K562 (cell line): Measurements from ENCODE around the gene EYA2. TPM values are rescaled to one million over a fixed set of nuclear protein-coding genes. Genes with fewer than 3 reads are reported as not detected.

Source experiments
- PTBP1 ChIP-seq: fragments of 200-400 bp; formaldehyde crosslinking; IDR thresholded peaks from 2 replicates; pipeline ENCODE4 v1.6.1; 2017; ENCODE audit warnings: low read depth, low read length
- polyA plus RNA-seq, 8 experiments: library from polyadenylated mRNA; depleted of rRNA in 4 of 8; stranded (reverse) in 5 of 8; unstranded in 3 of 8; fragments of >200 nt; fragmentation: Nextera tagmentation in 2 of 8; fragmentation: Illumina TruSeq in 1 of 8; extraction: Ambion mirVana in 2 of 8; extraction: Trizol in 1 of 8; gene quantifications; 2 replicates each; pipeline versions ENCODE4 v1.2.1 to v1.2.3, GENCODE V29; 2011 to 2014; ENCODE audit warnings: inconsistent platforms in 1 of 8, missing spikeins in 1 of 8
- total RNA-seq, 7 experiments: library from RNA; depleted of rRNA in 6 of 7; stranded (reverse); fragments of >200 nt in 6 of 7; fragmentation: Illumina TruSeq in 2 of 7; extraction: Trizol in 2 of 7; gene quantifications; 2 replicates each; pipeline versions ENCODE4 v1.2.1 to v1.2.3, GENCODE V29; 2011 to 2021; ENCODE audit warnings: low replicate concordance in 1 of 7
- TF ChIP-seq, protein P1 (sequence below), 2 experiments: IDR thresholded peaks in 1 of 2; conservative IDR thresholded peaks in 1 of 2; 2 replicates each; pipeline ENCODE4 v1.6.1; 2016; ENCODE audit warnings: low read depth in 2 of 2, mild to moderate bottlenecking in 1 of 2, missing compliant biosample characterization in 1 of 2, missing genetic modification characterization in 1 of 2, moderate library complexity in 1 of 2
- TF ChIP-seq, protein P2 (sequence below): fragments of 450-650 bp; conservative IDR thresholded peaks from 2 replicates; pipeline ENCODE4 v1.6.1; 2016; ENCODE audit warnings: missing genetic modification characterization, low read depth, mild to moderate bottlenecking, control low read depth, missing compliant biosample characterization
- TF ChIP-seq, protein P3 (sequence below), 2 experiments: IDR thresholded peaks; 2 replicates each; pipeline ENCODE4 v1.6.1; 2012; ENCODE audit warnings: improper control_type of control experiment in 2 of 2, low read depth in 2 of 2, low read length in 2 of 2, borderline replicate concordance in 1 of 2
- TF ChIP-seq, protein P4 (sequence below), 2 experiments: fragments of 450-650 bp; formaldehyde crosslinking in 1 of 2; IDR thresholded peaks; 2 replicates each; pipeline versions ENCODE4 v1.4.0 to v1.6.1; 2014 to 2020; ENCODE audit warnings: mild to moderate bottlenecking in 2 of 2, borderline replicate concordance in 1 of 2, low read depth in 1 of 2
- TF ChIP-seq, protein P5 (sequence below): fragments of 250-450 bp; sonication (Bioruptor Pico); IDR thresholded peaks from 2 replicates; pipeline ENCODE4 v1.5.1; 2021; ENCODE audit warnings: mild to moderate bottlenecking

EYA2 gene
- total and polyA plus RNA-seq, 9 of the 15 experiments (the other 6 are each of a cell fraction or from before 2014, with no cell fraction given), result 0.03 TPM; not detected in 8

DNA sequence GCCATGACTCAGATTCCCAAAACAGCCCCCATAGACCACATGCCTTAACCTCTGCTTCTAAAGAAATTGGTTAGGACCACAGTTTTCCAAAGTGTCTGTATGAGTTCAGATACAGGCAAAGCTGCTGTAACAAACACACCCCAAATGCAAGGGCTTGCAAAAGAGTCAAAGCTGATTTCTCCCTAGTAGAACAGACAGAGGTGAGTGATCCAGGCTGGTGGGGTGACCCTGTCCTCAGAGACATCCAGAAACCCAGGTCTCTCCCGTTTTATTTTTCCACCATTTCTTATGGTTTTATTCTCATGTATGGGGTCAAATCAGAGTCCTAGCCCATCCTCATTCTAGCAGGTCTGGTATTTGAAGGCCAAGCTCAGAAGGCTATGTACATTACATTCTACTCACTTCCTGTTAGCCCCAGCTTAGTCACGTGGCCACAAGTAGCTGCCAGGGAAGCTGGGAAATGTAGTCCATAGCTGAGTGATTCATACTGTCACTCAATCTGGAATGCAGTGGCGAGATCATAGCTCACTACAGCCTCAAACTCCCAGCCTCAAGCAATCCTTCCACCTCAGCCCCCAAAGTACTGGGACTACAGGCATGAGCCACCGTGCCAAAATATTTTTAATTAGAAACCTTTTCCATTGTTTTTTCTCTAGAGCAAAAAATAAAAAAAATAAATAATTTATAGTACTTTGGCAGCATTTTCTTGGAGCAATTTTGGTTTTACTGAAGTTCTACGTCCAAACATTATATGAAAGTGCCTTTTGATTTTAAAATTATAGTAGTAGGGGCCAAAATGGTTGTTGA, 286.6 kb downstream of the EYA2 start (continued):
- TF ChIP-seq, protein P1, sequence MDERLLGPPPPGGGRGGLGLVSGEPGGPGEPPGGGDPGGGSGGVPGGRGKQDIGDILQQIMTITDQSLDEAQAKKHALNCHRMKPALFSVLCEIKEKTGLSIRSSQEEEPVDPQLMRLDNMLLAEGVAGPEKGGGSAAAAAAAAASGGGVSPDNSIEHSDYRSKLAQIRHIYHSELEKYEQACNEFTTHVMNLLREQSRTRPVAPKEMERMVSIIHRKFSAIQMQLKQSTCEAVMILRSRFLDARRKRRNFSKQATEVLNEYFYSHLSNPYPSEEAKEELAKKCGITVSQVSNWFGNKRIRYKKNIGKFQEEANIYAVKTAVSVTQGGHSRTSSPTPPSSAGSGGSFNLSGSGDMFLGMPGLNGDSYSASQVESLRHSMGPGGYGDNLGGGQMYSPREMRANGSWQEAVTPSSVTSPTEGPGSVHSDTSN (CRISPR knock-in tag; IDR thresholded peaks at IDR 0.05; ENCODE audit: low read depth), result peak; percentile 70
- TF ChIP-seq, protein P1 (tag; conservative IDR thresholded peaks at IDR 0.05; ENCODE audit: low read depth), result peak; percentile 84
- TF ChIP-seq, protein P2, sequence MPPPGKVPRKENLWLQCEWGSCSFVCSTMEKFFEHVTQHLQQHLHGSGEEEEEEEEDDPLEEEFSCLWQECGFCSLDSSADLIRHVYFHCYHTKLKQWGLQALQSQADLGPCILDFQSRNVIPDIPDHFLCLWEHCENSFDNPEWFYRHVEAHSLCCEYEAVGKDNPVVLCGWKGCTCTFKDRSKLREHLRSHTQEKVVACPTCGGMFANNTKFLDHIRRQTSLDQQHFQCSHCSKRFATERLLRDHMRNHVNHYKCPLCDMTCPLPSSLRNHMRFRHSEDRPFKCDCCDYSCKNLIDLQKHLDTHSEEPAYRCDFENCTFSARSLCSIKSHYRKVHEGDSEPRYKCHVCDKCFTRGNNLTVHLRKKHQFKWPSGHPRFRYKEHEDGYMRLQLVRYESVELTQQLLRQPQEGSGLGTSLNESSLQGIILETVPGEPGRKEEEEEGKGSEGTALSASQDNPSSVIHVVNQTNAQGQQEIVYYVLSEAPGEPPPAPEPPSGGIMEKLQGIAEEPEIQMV (tag), result no peak
- TF ChIP-seq, protein P3, sequence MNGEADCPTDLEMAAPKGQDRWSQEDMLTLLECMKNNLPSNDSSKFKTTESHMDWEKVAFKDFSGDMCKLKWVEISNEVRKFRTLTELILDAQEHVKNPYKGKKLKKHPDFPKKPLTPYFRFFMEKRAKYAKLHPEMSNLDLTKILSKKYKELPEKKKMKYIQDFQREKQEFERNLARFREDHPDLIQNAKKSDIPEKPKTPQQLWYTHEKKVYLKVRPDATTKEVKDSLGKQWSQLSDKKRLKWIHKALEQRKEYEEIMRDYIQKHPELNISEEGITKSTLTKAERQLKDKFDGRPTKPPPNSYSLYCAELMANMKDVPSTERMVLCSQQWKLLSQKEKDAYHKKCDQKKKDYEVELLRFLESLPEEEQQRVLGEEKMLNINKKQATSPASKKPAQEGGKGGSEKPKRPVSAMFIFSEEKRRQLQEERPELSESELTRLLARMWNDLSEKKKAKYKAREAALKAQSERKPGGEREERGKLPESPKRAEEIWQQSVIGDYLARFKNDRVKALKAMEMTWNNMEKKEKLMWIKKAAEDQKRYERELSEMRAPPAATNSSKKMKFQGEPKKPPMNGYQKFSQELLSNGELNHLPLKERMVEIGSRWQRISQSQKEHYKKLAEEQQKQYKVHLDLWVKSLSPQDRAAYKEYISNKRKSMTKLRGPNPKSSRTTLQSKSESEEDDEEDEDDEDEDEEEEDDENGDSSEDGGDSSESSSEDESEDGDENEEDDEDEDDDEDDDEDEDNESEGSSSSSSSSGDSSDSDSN (IDR thresholded peaks at IDR 0.05; ENCODE audit: borderline replicate concordance in 1 of 2, low read depth in 2 of 2, low read length in 2 of 2), result no peak
- TF ChIP-seq PTBP1, result no peak
- TF ChIP-seq, protein P4, sequence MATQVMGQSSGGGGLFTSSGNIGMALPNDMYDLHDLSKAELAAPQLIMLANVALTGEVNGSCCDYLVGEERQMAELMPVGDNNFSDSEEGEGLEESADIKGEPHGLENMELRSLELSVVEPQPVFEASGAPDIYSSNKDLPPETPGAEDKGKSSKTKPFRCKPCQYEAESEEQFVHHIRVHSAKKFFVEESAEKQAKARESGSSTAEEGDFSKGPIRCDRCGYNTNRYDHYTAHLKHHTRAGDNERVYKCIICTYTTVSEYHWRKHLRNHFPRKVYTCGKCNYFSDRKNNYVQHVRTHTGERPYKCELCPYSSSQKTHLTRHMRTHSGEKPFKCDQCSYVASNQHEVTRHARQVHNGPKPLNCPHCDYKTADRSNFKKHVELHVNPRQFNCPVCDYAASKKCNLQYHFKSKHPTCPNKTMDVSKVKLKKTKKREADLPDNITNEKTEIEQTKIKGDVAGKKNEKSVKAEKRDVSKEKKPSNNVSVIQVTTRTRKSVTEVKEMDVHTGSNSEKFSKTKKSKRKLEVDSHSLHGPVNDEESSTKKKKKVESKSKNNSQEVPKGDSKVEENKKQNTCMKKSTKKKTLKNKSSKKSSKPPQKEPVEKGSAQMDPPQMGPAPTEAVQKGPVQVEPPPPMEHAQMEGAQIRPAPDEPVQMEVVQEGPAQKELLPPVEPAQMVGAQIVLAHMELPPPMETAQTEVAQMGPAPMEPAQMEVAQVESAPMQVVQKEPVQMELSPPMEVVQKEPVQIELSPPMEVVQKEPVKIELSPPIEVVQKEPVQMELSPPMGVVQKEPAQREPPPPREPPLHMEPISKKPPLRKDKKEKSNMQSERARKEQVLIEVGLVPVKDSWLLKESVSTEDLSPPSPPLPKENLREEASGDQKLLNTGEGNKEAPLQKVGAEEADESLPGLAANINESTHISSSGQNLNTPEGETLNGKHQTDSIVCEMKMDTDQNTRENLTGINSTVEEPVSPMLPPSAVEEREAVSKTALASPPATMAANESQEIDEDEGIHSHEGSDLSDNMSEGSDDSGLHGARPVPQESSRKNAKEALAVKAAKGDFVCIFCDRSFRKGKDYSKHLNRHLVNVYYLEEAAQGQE (IDR thresholded peaks at IDR 0.05; ENCODE audit: borderline replicate concordance), result peak; percentile 74
- TF ChIP-seq, protein P4 (CRISPR knock-in tag; IDR thresholded peaks at IDR 0.05; ENCODE audit: low read depth), result no peak
- TF ChIP-seq, protein P5, sequence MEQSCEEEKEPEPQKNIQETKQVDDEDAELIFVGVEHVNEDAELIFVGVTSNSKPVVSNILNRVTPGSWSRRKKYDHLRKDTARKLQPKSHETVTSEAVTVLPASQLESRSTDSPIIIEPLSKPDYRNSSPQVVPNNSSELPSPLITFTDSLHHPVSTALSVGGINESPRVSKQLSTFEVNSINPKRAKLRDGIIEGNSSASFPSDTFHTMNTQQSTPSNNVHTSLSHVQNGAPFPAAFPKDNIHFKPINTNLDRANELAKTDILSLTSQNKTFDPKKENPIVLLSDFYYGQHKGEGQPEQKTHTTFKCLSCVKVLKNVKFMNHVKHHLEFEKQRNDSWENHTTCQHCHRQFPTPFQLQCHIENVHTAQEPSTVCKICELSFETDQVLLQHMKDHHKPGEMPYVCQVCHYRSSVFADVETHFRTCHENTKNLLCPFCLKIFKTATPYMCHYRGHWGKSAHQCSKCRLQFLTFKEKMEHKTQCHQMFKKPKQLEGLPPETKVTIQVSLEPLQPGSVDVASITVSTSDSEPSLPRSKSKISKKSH (CRISPR knock-in tag), result no peak
